GM12891 (cell line): ENCODE measurements around the gene ORC4.

Experiments used
- POLR2A ChIP-seq: IDR thresholded peaks from 2 replicates; pipeline ENCODE4 v1.6.1; 2011; ENCODE audit warnings: low read depth, low read length, control low read depth
- POLR2AphosphoS5 ChIP-seq: IDR thresholded peaks from 2 replicates; pipeline ENCODE4 v1.6.1; 2011; ENCODE audit warnings: low read depth, low read length, control low read depth
- SPI1 ChIP-seq: IDR thresholded peaks from 2 replicates; pipeline ENCODE4 v1.6.1; 2011; ENCODE audit warnings: low read depth, low read length, control low read depth
- TAF1 ChIP-seq: IDR thresholded peaks from 2 replicates; pipeline ENCODE4 v1.6.1; 2011; ENCODE audit warnings: low read depth, low read length, control low read depth

GRCh38 chr2:147934881-147935620 is 85.5 kb downstream of the ORC4 start:
- TF ChIP-seq POLR2AphosphoS5 (no peak), SPI1 (no peak), POLR2A (no peak), TAF1 (no peak)
